K562 (cell line): ENCODE results near the gene ZNF800. TPM values are rescaled to one million over a fixed set of nuclear protein-coding genes. Genes with fewer than 3 reads are reported as not detected.

ENCODE experiments used
- ATAC-seq: fragments of 200-7000 bp; cut with Tn5 transposase; 3 replicates; pipeline ENCODE4 v1.9.1; 2020; ENCODE audit warnings: moderate library complexity
- BruUV-seq: library from RNA; stranded (reverse); fragments of 400-500 nt; replicated peaks from 2 replicates; lab custom pipeline; 2021; lab: Mats Ljungman, UMichigan
- CTCF ChIA-PET: fragments of 300-600 bp; formaldehyde crosslinking; extraction: SDS; loops from one replicate; lab custom pipeline; 2021; ENCODE audit warnings: low intra/inter-chr PET ratio; lab: Yijun Ruan, JAX
- POLR2A ChIA-PET: fragments of 300-600, 350-650 bp; sonication (Branson Sonifier 250); formaldehyde crosslinking; extraction: SDS; loops from one replicate; lab custom pipeline; 2021; ENCODE audit warnings: antibody characterized with exemption, inconsistent platforms; lab: Yijun Ruan, JAX
- DNase-seq, 4 experiments: peaks; one replicate each; pipeline versions ENCODE4 v3.0.0 to v3.0.0-alpha.2; 2011 to 2018; ENCODE audit warnings: low spot score in 3 of 4, mixed read lengths in 3 of 4; ENCODE audit errors: extremely low read depth in 1 of 4
- FAIRE-seq: peaks from 2 replicates; lab custom pipeline; 2011; peaks lifted over from hg19 to GRCh38; lab: Jason Lieb, UNC
- H2AFZ ChIP-seq: 2 replicates; pipeline ENCODE4 v1.6.0; 2011; ENCODE audit warnings: low read depth, low read length, control low read depth, inconsistent platforms
- H3K27ac ChIP-seq: fragments of 200-600 bp; 3 replicates; pipeline ENCODE4 v1.8.0; 2011; ENCODE audit warnings: low read depth, mild to moderate bottlenecking, control low read depth, inconsistent platforms, low read length, moderate library complexity, mixed read lengths; ENCODE audit errors: extremely low read depth
- H3K27me3 ChIP-seq, 2 experiments: fragments of 300-600 bp in 1 of 2; 2 replicates in 1 of 2; 3 replicates in 1 of 2; pipeline versions ENCODE4 v1.6.0 to v1.8.0; 2011; ENCODE audit warnings: inconsistent platforms in 2 of 2, low read length in 2 of 2, mild to moderate bottlenecking in 1 of 2, mixed read lengths in 1 of 2, moderate library complexity in 1 of 2; ENCODE audit not compliant: control insufficient read depth in 2 of 2, insufficient read depth in 2 of 2
- H3K36me3 ChIP-seq: fragments of 300-600 bp; 3 replicates; pipeline ENCODE4 v1.8.0; 2011; ENCODE audit warnings: mild to moderate bottlenecking, low read length, inconsistent platforms; ENCODE audit not compliant: control insufficient read depth, insufficient read depth
- H3K4me1 ChIP-seq, 2 experiments: fragments of 200-600 bp in 1 of 2; replicated peaks in 1 of 2; 2 replicates in 1 of 2; 3 replicates in 1 of 2; pipeline versions ENCODE4 v1.5.1 to v1.8.0; 2011; ENCODE audit warnings: inconsistent platforms in 2 of 2, low read length in 2 of 2, mild to moderate bottlenecking in 1 of 2, mixed read lengths in 1 of 2, moderate library complexity in 1 of 2; ENCODE audit not compliant: control insufficient read depth in 2 of 2, insufficient read depth in 2 of 2
- H3K4me2 ChIP-seq: 2 replicates; pipeline ENCODE4 v1.6.1; 2011; ENCODE audit warnings: low read length, control low read depth, inconsistent platforms, mixed read lengths; ENCODE audit not compliant: insufficient read depth
- H3K4me3 ChIP-seq: fragments of 200-600 bp; sonication (generic), shearing (Covaris generic); 2 replicates; pipeline ENCODE4 v1.5.1; 2016; ENCODE audit warnings: control low read depth, inconsistent platforms
- H3K79me2 ChIP-seq: fragments of 200-600 bp; 3 replicates; pipeline ENCODE4 v1.8.0; 2011; ENCODE audit warnings: low read length, inconsistent platforms; ENCODE audit not compliant: control insufficient read depth, insufficient read depth
- H3K9ac ChIP-seq, 2 experiments: 2 replicates each; pipeline versions ENCODE4 v1.6.0 to v1.6.1; 2011; ENCODE audit warnings: low read depth in 2 of 2, low read length in 2 of 2, control low read depth in 1 of 2, inconsistent platforms in 1 of 2, mild to moderate bottlenecking in 1 of 2, mixed read lengths in 1 of 2; ENCODE audit not compliant: insufficient read depth in 1 of 2
- H3K9me1 ChIP-seq: one replicate; pipeline ENCODE4 v1.6.0; 2011; ENCODE audit warnings: inconsistent platforms, mild to moderate bottlenecking, low read length, moderate library complexity; ENCODE audit not compliant: control insufficient read depth, insufficient read depth
- H3K9me3 ChIP-seq: replicated peaks from 2 replicates; pipeline ENCODE4 v1.5.1; 2011; ENCODE audit warnings: low read depth, low read length, inconsistent platforms; ENCODE audit not compliant: control insufficient read depth, insufficient read depth
- H4K20me1 ChIP-seq: replicated peaks from 2 replicates; pipeline ENCODE4 v1.6.1; 2011; ENCODE audit warnings: low read length, inconsistent platforms, mixed read lengths; ENCODE audit not compliant: control insufficient read depth, insufficient read depth
- CXXC5 ChIP-seq: fragments of 250-450 bp; sonication (Bioruptor Pico); IDR thresholded peaks from 2 replicates; pipeline ENCODE4 v1.8.0; 2022; ENCODE audit warnings: inconsistent platforms, mild to moderate bottlenecking, moderate library complexity
- EZH2 ChIP-seq: IDR thresholded peaks from 2 replicates; pipeline ENCODE4 v1.6.1; 2012; ENCODE audit warnings: low read depth, mild to moderate bottlenecking, inconsistent platforms, low read length, borderline replicate concordance
- GATAD2A ChIP-seq: fragments of 450-650 bp; IDR thresholded peaks from 2 replicates; pipeline ENCODE4 v1.6.1; 2017
- HNRNPLL ChIP-seq: fragments of 200-400 bp; formaldehyde crosslinking; IDR thresholded peaks from 2 replicates; pipeline ENCODE4 v1.6.1; 2017; ENCODE audit warnings: low read length, low read depth, mild to moderate bottlenecking; ENCODE audit not compliant: poor library complexity, severe bottlenecking
- HSF4 ChIP-seq: fragments of 250-450 bp; sonication (Bioruptor Pico); IDR thresholded peaks from 2 replicates; pipeline ENCODE4 v2.1.2; 2022; ENCODE audit warnings: mild to moderate bottlenecking, moderate library complexity, borderline replicate concordance
- MAZ ChIP-seq, 2 experiments: fragments of 450-650 bp in 1 of 2; sonication (generic) in 1 of 2; formaldehyde crosslinking; IDR thresholded peaks in 1 of 2; conservative IDR thresholded peaks in 1 of 2; 2 replicates each; pipeline versions ENCODE4 v1.4.0 to v1.5.0; 2020; ENCODE audit warnings: mild to moderate bottlenecking in 1 of 2, missing genetic modification reagents in 1 of 2
- POLR3A ChIP-seq: IDR thresholded peaks from 2 replicates; pipeline ENCODE4 v1.6.1; 2011; ENCODE audit warnings: borderline replicate concordance, mild to moderate bottlenecking, moderate library complexity; ENCODE audit not compliant: insufficient read length, insufficient read depth; ENCODE audit errors: extremely low read depth
- RBM15 ChIP-seq: fragments of 200-400 bp; formaldehyde crosslinking; IDR thresholded peaks from 2 replicates; pipeline ENCODE4 v1.6.1; 2018; ENCODE audit warnings: mild to moderate bottlenecking, low read length, moderate library complexity; ENCODE audit not compliant: insufficient read depth
- TEAD4 ChIP-seq, 2 experiments: sonication (generic) in 1 of 2; formaldehyde crosslinking in 1 of 2; IDR thresholded peaks; 2 replicates each; pipeline versions ENCODE4 v1.6.1 to v1.8.0; 2012 to 2022; ENCODE audit warnings: borderline replicate concordance in 1 of 2, inconsistent platforms in 1 of 2, low read length in 1 of 2, mild to moderate bottlenecking in 1 of 2, missing genetic modification reagents in 1 of 2
- ZFP30 ChIP-seq: fragments of 250-450 bp; sonication (Bioruptor Pico); IDR thresholded peaks from 2 replicates; pipeline ENCODE4 v1.8.0; 2022; ENCODE audit warnings: moderate library complexity, mild to moderate bottlenecking, inconsistent platforms, borderline replicate concordance
- ZNF436 ChIP-seq: fragments of 250-450, 450-650 bp; sonication (Bioruptor Pico); formaldehyde crosslinking; IDR thresholded peaks from 2 replicates; pipeline ENCODE4 v1.7.0; 2020; ENCODE audit warnings: mild to moderate bottlenecking
- WGBS: fragments of 100-300 bp; shearing (Covaris generic); methylation state at CpG from one replicate; pipeline ENCODE4 v1.1.6; 2016; ENCODE audit warnings: low coverage, mixed read lengths; ENCODE audit not compliant: insufficient coverage; ENCODE audit errors: missing lambda C conversion rate; 5-methylcytosine and 5-hydroxymethylcytosine counted together
- in situ Hi-C: fragments of 300-500 bp; cut with MboI; formaldehyde crosslinking; loops from 4 replicates; pipeline ENCODE4 v1.15.0; 2018; ENCODE audit warnings: inconsistent platforms, mixed read lengths
- intact Hi-C: fragments of 100-400 bp; cut with micrococcal nuclease; formaldehyde crosslinking; loops from 2 replicates; pipeline ENCODE4 v1.14.2; 2022
- polyA plus RNA-seq, 8 experiments: library from polyadenylated mRNA; depleted of rRNA in 4 of 8; stranded (reverse) in 5 of 8; unstranded in 3 of 8; fragments of >200 nt; fragmentation: Nextera tagmentation in 2 of 8; fragmentation: Illumina TruSeq in 1 of 8; extraction: Ambion mirVana in 2 of 8; extraction: Trizol in 1 of 8; gene quantifications; 2 replicates each; pipeline versions ENCODE4 v1.2.1 to v1.2.3, GENCODE V29; 2011 to 2014; ENCODE audit warnings: inconsistent platforms in 1 of 8, missing spikeins in 1 of 8
- total RNA-seq, 7 experiments: library from RNA; depleted of rRNA in 6 of 7; stranded (reverse); fragments of >200 nt in 6 of 7; fragmentation: Illumina TruSeq in 2 of 7; extraction: Trizol in 2 of 7; gene quantifications; 2 replicates each; pipeline versions ENCODE4 v1.2.1 to v1.2.3, GENCODE V29; 2011 to 2021; ENCODE audit warnings: low replicate concordance in 1 of 7
- TF ChIP-seq, protein P1 (sequence below), 2 experiments: fragments of 450-650 bp; conservative IDR thresholded peaks; 2 replicates each; pipeline ENCODE4 v1.6.1; 2017; ENCODE audit warnings: mild to moderate bottlenecking in 2 of 2, moderate library complexity in 2 of 2

ZNF800 gene
- total and polyA plus RNA-seq, 9 of the 15 experiments (the other 6 are each of a cell fraction or from before 2014, with no cell fraction given): 7.5 to 58.3 (median 33.4) TPM

DNA sequence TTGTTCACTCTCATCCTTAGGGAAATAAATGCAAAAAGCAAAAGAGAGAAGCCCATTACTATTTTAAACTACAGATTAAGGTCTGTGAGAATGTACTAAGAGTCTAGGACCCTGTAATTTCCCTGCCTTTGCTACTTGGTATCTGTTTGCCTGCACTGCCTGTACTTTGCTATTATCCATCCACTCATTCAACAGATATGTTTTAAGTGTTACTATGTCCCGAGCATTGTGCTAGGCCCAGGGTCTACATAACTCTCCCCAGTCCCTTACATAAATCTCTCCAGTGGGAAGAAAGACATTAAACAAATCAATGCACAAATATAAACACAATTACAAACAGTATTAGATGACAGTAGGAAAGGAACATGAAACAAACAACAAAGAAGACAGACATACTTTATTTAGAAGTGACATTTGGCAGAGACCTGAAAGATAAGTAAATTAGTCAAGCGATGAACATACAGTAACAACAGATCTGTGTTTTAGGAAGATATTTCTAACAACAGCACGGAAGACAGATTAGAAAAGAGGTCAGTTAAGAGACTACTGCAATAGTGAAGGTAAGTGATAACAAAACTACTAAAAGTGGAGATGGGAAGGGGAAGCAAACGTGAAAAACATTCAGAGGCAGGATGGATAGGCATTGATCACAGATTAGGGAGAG lies 30.0 kb downstream of the ZNF800 start:
- in situ Hi-C loops (no loop called here), intact Hi-C loops (no loop called here)
- FAIRE-seq (no peak), DNase-seq (no peak), ATAC-seq (no peak; the same call in 1 of the 3 replicates)
- Histone ChIP-seq H3K4me1 (peaks cover 28 to 49% of the 10 kb centered on the region in 2 experiments), H3K4me3 (no peak overlapping the region), H3K9me3 (no peaks in the 10 kb centered on the region), H3K36me3 (peaks cover 96% of the 10 kb centered on the region), H4K20me1 (peaks cover 8% of the 10 kb centered on the region; the same call in 1 of the 2 replicates), H3K9me1 (no peaks in the 10 kb centered on the region), H3K9ac (no peak overlapping the region), H3K27ac (0 out of 3 replicates have a peak overlapping the region, but pooled peaks have one; percentile 0), H2AFZ (no peak overlapping the region), H3K4me2 (peak overlapping the region; percentile 26; the same call in 1 of the 2 replicates), H3K27me3 (no peaks in the 10 kb centered on the region), H3K79me2 (peaks cover 90% of the 10 kb centered on the region)
- BruUV-seq: TSS peak; percentile 2
- ChIA-PET POLR2A (interaction anchor here (0.9 to 1.0 kb wide), 2 partner anchors 13 to 15 kb away, joined by 4 to 5 read pairs; no protein-coding TSS in a partner anchor), CTCF (no interaction called here)
- WGBS: 17% methylated on average over 4 of the region's 4 CpGs
- TF ChIP-seq HNRNPLL: no peak
- TF ChIP-seq ZFP30 (CRISPR knock-in tag): no peak
- no peak for TF ChIP-seq RBM15
- 0 out of 2 replicates have a peak, but pooled peaks have one; percentile 30 for TF ChIP-seq HSF4 (CRISPR knock-in tag)
- TF ChIP-seq MAZ (CRISPR knock-in tag; conservative IDR thresholded peaks at IDR 0.05 in 1 of 2, IDR thresholded peaks at IDR 0.05 in 1 of 2): no peak
- TF ChIP-seq CXXC5: no peak
- TF ChIP-seq TEAD4 (IDR thresholded peaks at IDR 0.05; ENCODE audit: low read length): peak; percentile 83
- no peak for TF ChIP-seq TEAD4 (CRISPR knock-in tag; IDR thresholded peaks at IDR 0.05; ENCODE audit: borderline replicate concordance)
- TF ChIP-seq EZH2: no peak
- TF ChIP-seq, protein P1, sequence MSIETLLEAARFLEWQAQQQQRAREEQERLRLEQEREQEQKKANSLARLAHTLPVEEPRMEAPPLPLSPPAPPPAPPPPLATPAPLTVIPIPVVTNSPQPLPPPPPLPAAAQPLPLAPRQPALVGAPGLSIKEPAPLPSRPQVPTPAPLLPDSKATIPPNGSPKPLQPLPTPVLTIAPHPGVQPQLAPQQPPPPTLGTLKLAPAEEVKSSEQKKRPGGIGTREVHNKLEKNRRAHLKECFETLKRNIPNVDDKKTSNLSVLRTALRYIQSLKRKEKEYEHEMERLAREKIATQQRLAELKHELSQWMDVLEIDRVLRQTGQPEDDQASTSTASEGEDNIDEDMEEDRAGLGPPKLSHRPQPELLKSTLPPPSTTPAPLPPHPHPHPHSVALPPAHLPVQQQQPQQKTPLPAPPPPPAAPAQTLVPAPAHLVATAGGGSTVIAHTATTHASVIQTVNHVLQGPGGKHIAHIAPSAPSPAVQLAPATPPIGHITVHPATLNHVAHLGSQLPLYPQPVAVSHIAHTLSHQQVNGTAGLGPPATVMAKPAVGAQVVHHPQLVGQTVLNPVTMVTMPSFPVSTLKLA (conservative IDR thresholded peaks at IDR 0.05): no peak
- no peak for TF ChIP-seq POLR3A
- TF ChIP-seq GATAD2A: 0 out of 2 replicates have a peak, but pooled peaks have one; percentile 6
- no peak for TF ChIP-seq ZNF436
